HG03575 (cell line): ENCODE results near the gene OR4B1.

Experiments used
- ATAC-seq: cut with Tn5 transposase; IDR thresholded peaks from one replicate; pipeline ENCODE4 v1.9.1; 2021; ENCODE audit not compliant: unreplicated experiment, insufficient number of reproducible peaks, low FRiP score; ENCODE audit errors: extremely low read depth

The OR4B1 gene

DNA sequence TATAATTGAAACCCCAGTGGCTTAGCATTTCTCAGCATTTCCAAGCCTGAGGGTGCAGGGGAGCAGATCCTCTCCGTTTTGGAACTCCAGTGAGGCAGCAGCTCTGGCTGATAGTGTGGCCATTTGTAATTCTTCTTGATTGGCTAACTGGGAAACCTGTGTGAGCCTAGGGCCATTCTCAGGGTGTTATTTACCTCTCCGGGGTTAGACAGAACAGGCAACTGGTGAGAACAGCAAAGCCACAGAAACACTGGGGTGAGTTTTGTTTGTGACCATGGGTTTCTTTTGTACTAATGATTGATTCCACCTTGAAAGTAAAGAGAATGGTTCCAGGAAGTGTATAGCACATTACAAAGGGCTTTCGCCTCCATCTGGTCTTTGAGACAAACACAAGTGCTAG is 25.9 kb downstream of the OR4B1 start:
- ATAC-seq: no peak

DNA sequence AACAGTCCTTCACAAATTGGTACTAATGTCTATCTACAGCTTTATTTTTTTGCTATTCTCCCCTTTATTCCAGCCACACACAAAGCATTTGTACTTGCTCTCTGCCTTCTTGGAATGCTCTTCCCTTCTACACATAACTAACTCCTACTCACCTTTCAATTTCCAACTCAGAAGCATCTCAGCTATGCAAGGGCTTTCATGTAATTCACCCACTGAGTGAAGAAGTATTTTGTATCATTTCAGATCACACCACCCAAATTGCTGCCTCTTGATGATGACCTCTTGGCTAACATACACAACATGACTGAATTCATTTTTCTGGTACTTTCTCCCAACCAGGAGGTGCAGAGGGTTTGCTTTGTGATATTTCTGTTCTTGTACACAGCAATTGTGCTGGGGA is 28.2 kb downstream of the OR4B1 start, which contains the start of gene OR4X2:
TSS of gene OR4X2 (plus strand) at position 301 of the 400 bp plus-strand sequence. CDS start at position 301, 0 bp downstream.
- no peak for ATAC-seq

- ATAC-seq: no peak
Observed at GRCh38 chr11:48248902-48249301, 32.3 kb downstream of the OR4B1 start.

- no peak for ATAC-seq
Observed at GRCh38 chr11:48261600-48261999, 45.0 kb downstream of the OR4B1 start.

- ATAC-seq: no peak
Observed at GRCh38 chr11:48263423-48263911, 46.9 kb downstream of the OR4B1 start, which contains the start of gene OR4X1. OR4X1 (plus strand) TSS chr11:48263861; CDS start chr11:48263861, 0 bp downstream.
